ENCODE measurements around the gene COX10.

The COX10 gene

DNA sequence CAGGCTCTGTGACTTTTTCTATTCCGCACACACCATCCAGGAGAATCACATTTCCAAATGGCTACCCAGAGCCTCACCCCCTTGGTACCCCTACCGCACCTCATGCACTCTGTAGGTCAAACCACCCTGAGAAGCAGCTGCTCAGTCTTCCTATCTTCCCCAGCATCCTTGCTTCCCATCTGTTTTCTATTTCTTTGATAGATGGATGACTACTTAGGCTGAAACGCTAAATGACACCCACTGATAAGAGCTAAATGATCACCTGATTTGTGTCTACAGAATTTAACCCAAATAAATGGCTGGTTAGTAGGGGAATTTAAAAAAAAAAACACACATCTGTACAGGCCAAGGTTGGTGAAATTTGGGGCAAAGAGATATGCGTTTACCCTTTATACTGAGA lies 17.6 kb upstream of the COX10 start:
- TF ChIP-seq, protein P1, sequence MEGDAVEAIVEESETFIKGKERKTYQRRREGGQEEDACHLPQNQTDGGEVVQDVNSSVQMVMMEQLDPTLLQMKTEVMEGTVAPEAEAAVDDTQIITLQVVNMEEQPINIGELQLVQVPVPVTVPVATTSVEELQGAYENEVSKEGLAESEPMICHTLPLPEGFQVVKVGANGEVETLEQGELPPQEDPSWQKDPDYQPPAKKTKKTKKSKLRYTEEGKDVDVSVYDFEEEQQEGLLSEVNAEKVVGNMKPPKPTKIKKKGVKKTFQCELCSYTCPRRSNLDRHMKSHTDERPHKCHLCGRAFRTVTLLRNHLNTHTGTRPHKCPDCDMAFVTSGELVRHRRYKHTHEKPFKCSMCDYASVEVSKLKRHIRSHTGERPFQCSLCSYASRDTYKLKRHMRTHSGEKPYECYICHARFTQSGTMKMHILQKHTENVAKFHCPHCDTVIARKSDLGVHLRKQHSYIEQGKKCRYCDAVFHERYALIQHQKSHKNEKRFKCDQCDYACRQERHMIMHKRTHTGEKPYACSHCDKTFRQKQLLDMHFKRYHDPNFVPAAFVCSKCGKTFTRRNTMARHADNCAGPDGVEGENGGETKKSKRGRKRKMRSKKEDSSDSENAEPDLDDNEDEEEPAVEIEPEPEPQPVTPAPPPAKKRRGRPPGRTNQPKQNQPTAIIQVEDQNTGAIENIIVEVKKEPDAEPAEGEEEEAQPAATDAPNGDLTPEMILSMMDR (IDR thresholded peaks at IDR 0.05): no peak
- Mint-ChIP-seq H3K27me3 (ENCODE audit: low read depth, poor library complexity) (no peaks in the 10 kb centered on the region), H3K4me3 (no peak overlapping the region), H3K4me1 (peaks cover 4% of the 10 kb centered on the region), H3K36me3 (ENCODE audit: low read depth) (peaks cover 26% of the 10 kb centered on the region), H3K27ac (no peak overlapping the region), H3K9me3 (peaks cover 10% of the 10 kb centered on the region)
- DNase-seq: no peak

DNA sequence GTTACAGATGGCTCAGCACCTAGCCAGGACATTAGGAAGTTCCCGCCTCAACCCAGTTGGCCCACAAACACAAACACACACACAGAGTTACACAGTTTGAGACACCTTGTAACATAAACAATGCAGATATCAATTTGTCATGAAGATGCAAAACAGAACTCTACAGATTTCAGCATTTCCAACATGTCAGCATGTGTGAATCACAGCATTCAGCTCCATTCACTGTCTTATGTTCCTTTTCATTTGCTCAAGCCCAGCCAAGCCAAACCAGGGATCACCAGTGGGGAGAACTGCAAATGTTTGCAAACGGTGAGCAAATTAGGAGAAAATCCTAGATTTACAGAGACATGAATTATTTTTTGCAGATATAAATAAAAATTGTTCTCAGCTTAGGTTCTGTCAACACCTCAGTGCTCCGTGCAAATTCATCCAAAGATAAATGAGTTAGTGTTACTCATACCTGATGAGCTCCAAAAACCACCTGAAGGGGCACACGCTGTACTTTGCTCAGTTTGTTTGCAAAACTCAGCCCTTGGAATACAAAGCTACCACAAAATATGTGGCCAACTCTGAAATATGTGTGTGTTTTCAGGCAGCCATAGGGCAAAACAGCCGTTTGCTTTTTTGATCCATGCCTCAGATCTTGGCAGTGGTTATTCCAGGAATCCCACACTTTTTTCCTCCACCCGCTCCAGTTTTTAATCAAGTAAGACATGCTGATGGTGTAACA lies 16.3 kb upstream of the COX10 start:
- TF ChIP-seq, protein P1 (IDR thresholded peaks at IDR 0.05): no peak
- H3K4me3 Mint-ChIP-seq: no peak overlapping the region
- H3K36me3 Mint-ChIP-seq (ENCODE audit: low read depth): peaks cover 38% of the 10 kb centered on the region

DNA sequence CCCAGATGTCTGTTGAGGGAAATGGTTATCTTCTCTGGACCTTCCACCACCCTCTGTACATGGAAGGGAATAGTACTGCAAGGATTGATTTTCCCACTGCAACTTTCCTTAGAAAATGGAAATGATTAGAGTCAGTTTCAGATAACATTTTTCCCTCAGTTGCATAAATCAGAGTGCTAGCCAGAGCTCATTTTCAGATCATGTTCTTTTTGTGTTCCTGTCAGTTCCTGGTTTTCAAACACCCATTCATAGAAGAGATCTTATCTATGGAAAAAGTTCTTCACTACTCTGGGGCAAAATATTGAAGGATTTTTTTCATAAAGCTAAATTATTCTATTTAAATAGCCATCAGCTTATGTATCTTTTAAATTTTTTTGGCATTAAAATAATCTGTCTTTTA lies 11.7 kb upstream of the COX10 start:
- no peaks in the 10 kb centered on the region for H3K4me1 Mint-ChIP-seq
- peaks cover 16% of the 10 kb centered on the region for H3K9me3 Mint-ChIP-seq
- TF ChIP-seq, protein P1 (IDR thresholded peaks at IDR 0.05): no peak
- no peak overlapping the region for H3K4me3 Mint-ChIP-seq
- peaks cover 72% of the 10 kb centered on the region for H3K36me3 Mint-ChIP-seq (ENCODE audit: low read depth)
- no peak for DNase-seq
- H3K27me3 Mint-ChIP-seq (ENCODE audit: low read depth, poor library complexity): no peaks in the 10 kb centered on the region
- no peak overlapping the region for H3K27ac Mint-ChIP-seq

More for the DNA sequence above, 16.3 kb upstream of the COX10 start:
- H3K9me3 Mint-ChIP-seq: peaks cover 16% of the 10 kb centered on the region
- H3K27me3 Mint-ChIP-seq (ENCODE audit: low read depth, poor library complexity): no peaks in the 10 kb centered on the region
- H3K27ac Mint-ChIP-seq: no peak overlapping the region
- no peak for DNase-seq
- H3K4me1 Mint-ChIP-seq: peaks cover 4% of the 10 kb centered on the region

- H3K4me1 Mint-ChIP-seq: no peaks in the 10 kb centered on the region
- no peak for DNase-seq
- no peak overlapping the region for H3K27ac Mint-ChIP-seq
- peaks cover 76% of the 10 kb centered on the region for H3K36me3 Mint-ChIP-seq (ENCODE audit: low read depth)
- no peak overlapping the region for H3K4me3 Mint-ChIP-seq
- H3K9me3 Mint-ChIP-seq: peaks cover 16% of the 10 kb centered on the region
- TF ChIP-seq, protein P1 (IDR thresholded peaks at IDR 0.05): no peak
- no peaks in the 10 kb centered on the region for H3K27me3 Mint-ChIP-seq (ENCODE audit: low read depth, poor library complexity)
Observed at GRCh38 chr17:14058051-14058450, 11.3 kb upstream of the COX10 start.

DNA sequence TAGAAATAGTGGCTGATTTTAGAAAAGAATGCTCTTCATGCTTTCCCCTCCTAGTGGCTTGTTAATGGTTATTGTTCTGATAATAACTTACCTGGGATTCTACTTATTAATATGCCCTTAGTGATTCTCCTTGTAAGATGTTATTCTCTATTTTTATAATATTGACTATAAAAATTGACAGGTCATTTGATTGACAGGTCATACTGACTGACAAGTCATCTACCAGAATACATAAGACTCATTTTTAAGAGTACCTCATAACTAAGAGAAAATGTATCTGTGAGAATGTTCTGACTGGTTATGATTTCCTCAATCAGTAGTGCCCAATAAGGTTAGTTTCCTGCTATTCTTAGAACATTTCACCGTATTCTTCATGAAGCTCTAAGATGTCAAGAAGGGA lies 8.6 kb upstream of the COX10 start:
- TF ChIP-seq, protein P1 (IDR thresholded peaks at IDR 0.05): no peak
- no peaks in the 10 kb centered on the region for H3K27me3 Mint-ChIP-seq (ENCODE audit: low read depth, poor library complexity)
- no peaks in the 10 kb centered on the region for H3K4me1 Mint-ChIP-seq
- H3K9me3 Mint-ChIP-seq: peaks cover 25% of the 10 kb centered on the region
- no peak overlapping the region for H3K4me3 Mint-ChIP-seq
- no peak overlapping the region for H3K27ac Mint-ChIP-seq
- peaks cover 92% of the 10 kb centered on the region for H3K36me3 Mint-ChIP-seq (ENCODE audit: low read depth)
- no peak for DNase-seq

Measured in nephron progenitor cell (in vitro differentiated cells).